Activated B cell treated with CpG ODN at 0.5 μM for 24 hours (primary cell): ENCODE measurements around the gene POMGNT1. TPM values are rescaled to one million over a fixed set of nuclear protein-coding genes. Genes with fewer than 3 reads are reported as not detected.

Source experiments
- ATAC-seq: fragments of 200-7000 bp; cut with Tn5 transposase; one replicate; pipeline ENCODE4 v1.10.0; 2021; ENCODE audit warnings: low read depth, mild to moderate bottlenecking, moderate library complexity
- CTCF ChIA-PET: fragments of 350-600 bp; sonication (Branson Sonifier 250); formaldehyde crosslinking; loops from one replicate; lab custom pipeline; 2021; ENCODE audit warnings: antibody characterized with exemption; lab: Charles Lee
- POLR2A ChIA-PET: fragments of 350-600 bp; sonication (Branson Sonifier 250); formaldehyde crosslinking; loops from one replicate; lab custom pipeline; 2021; ENCODE audit warnings: antibody characterized with exemption; lab: Charles Lee
- DNase-seq: peaks from one replicate; pipeline ENCODE4 v3.0.0; 2022
- H3K27ac Mint-ChIP-seq: one replicate; pipeline ENCODE4 v1.8.0; 2020; ENCODE audit warnings: mixed read lengths
- H3K27me3 Mint-ChIP-seq: one replicate; pipeline ENCODE4 v1.8.0; 2021; ENCODE audit warnings: mixed read lengths
- H3K36me3 Mint-ChIP-seq: one replicate; pipeline ENCODE4 v1.8.0; 2021; ENCODE audit warnings: low read depth, mixed read lengths
- H3K4me1 Mint-ChIP-seq: one replicate; pipeline ENCODE4 v1.8.0; 2021; ENCODE audit warnings: mixed read lengths
- H3K4me3 Mint-ChIP-seq: one replicate; pipeline ENCODE4 v1.8.0; 2020; ENCODE audit warnings: mild to moderate bottlenecking, mixed read lengths
- H3K9me3 Mint-ChIP-seq: one replicate; pipeline ENCODE4 v1.8.0; 2020; ENCODE audit warnings: mixed read lengths
- intact Hi-C: fragments of 100-400 bp; cut with micrococcal nuclease; formaldehyde crosslinking; loops from one replicate; pipeline ENCODE4 v1.15.1; 2024
- total RNA-seq: library from RNA; stranded (reverse); gene quantifications from 2 replicates; pipeline ENCODE4 v1.2.3, GENCODE V29; 2022
- TF ChIP-seq, protein P1 (sequence below): fragments of 200-600 bp; IDR thresholded peaks from one replicate; pipeline ENCODE4 v1.8.0; 2022; ENCODE audit warnings: antibody characterized with exemption, mild to moderate bottlenecking

Gene POMGNT1
- total RNA-seq, 1 donor from 2014 or later, result 39.5 TPM

GRCh38 chr1:46173361-46173856, 24.8 kb downstream of the POMGNT1 start:
- intact Hi-C loops, result no loop called here
- DNase-seq (no peak), ATAC-seq (no peak)
- no peaks in the 10 kb centered on the region for H3K36me3 Mint-ChIP-seq
- TF ChIP-seq, protein P1, sequence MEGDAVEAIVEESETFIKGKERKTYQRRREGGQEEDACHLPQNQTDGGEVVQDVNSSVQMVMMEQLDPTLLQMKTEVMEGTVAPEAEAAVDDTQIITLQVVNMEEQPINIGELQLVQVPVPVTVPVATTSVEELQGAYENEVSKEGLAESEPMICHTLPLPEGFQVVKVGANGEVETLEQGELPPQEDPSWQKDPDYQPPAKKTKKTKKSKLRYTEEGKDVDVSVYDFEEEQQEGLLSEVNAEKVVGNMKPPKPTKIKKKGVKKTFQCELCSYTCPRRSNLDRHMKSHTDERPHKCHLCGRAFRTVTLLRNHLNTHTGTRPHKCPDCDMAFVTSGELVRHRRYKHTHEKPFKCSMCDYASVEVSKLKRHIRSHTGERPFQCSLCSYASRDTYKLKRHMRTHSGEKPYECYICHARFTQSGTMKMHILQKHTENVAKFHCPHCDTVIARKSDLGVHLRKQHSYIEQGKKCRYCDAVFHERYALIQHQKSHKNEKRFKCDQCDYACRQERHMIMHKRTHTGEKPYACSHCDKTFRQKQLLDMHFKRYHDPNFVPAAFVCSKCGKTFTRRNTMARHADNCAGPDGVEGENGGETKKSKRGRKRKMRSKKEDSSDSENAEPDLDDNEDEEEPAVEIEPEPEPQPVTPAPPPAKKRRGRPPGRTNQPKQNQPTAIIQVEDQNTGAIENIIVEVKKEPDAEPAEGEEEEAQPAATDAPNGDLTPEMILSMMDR, result no peak
- no peak overlapping the region for H3K27ac Mint-ChIP-seq
- H3K9me3 Mint-ChIP-seq, result no peaks in the 10 kb centered on the region
- peaks cover 13% of the 10 kb centered on the region for H3K4me1 Mint-ChIP-seq
- H3K27me3 Mint-ChIP-seq, result peaks cover 4% of the 10 kb centered on the region
- ChIA-PET CTCF (interaction anchor here (1.6 kb wide), 1 partner anchor 136 kb away, joined by 4 read pairs; no protein-coding TSS in a partner anchor), POLR2A (no interaction called here)
- H3K4me3 Mint-ChIP-seq, result no peak overlapping the region

DNA sequence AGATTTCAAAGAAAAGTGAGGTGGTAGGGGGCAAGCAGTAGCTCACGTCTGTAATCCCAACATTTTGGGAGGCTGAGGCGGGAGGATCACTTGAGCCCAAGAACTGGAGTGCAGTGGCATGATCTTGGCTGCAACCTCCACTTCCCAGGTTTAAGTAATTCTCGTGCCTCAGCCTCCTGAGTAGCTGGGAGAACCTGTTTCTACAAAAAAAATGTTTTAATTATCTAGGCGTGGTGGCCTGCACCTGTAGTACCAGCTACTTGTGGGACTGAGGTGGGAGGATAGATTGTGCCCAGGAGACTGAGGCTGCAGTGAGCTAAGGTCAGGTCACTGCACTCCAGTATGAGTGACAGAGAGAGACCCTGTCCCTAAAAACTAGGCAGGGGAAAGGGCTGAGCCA, 25.9 kb downstream of the POMGNT1 start:
- POLR2A ChIA-PET, result no interaction called here
- DNase-seq, result no peak

GRCh38 chr1:46171871-46172270, 26.4 kb downstream of the POMGNT1 start:
- Mint-ChIP-seq H3K27me3 (peaks cover 4% of the 10 kb centered on the region), H3K4me1 (peaks cover 22% of the 10 kb centered on the region), H3K27ac (no peak overlapping the region), H3K36me3 (no peaks in the 10 kb centered on the region), H3K9me3 (no peaks in the 10 kb centered on the region), H3K4me3 (no peak overlapping the region)
- TF ChIP-seq, protein P1, result no peak
- DNase-seq (no peak), ATAC-seq (no peak)
- ChIA-PET POLR2A (no interaction called here), CTCF (interaction anchor here (1.6 kb wide), 1 partner anchor 135 kb away, joined by 4 read pairs; no protein-coding TSS in a partner anchor)
- intact Hi-C loops, result no loop called here

More for the DNA sequence above, 25.9 kb downstream of the POMGNT1 start:
- Mint-ChIP-seq H3K4me1 (peaks cover 18% of the 10 kb centered on the region), H3K9me3 (no peaks in the 10 kb centered on the region), H3K27ac (no peak overlapping the region), H3K36me3 (no peaks in the 10 kb centered on the region), H3K27me3 (peaks cover 4% of the 10 kb centered on the region), H3K4me3 (no peak overlapping the region)
- TF ChIP-seq, protein P1, result no peak
- ATAC-seq, result no peak
- CTCF ChIA-PET, result interaction anchor here (1.6 kb wide), 1 partner anchor 135 kb away, joined by 4 read pairs; no protein-coding TSS in a partner anchor
- intact Hi-C loops, result no loop called here

GRCh38 chr1:46171351-46171750, 26.9 kb downstream of the POMGNT1 start:
- Mint-ChIP-seq H3K36me3 (no peaks in the 10 kb centered on the region), H3K4me3 (no peak overlapping the region), H3K27me3 (peaks cover 4% of the 10 kb centered on the region), H3K4me1 (peaks cover 25% of the 10 kb centered on the region), H3K27ac (no peak overlapping the region), H3K9me3 (no peaks in the 10 kb centered on the region)
- CTCF ChIA-PET, result no interaction called here
- POLR2A ChIA-PET, result no interaction called here
- ATAC-seq (no peak), DNase-seq (no peak)
- TF ChIP-seq, protein P1, result no peak
- intact Hi-C loops, result no loop called here

DNA sequence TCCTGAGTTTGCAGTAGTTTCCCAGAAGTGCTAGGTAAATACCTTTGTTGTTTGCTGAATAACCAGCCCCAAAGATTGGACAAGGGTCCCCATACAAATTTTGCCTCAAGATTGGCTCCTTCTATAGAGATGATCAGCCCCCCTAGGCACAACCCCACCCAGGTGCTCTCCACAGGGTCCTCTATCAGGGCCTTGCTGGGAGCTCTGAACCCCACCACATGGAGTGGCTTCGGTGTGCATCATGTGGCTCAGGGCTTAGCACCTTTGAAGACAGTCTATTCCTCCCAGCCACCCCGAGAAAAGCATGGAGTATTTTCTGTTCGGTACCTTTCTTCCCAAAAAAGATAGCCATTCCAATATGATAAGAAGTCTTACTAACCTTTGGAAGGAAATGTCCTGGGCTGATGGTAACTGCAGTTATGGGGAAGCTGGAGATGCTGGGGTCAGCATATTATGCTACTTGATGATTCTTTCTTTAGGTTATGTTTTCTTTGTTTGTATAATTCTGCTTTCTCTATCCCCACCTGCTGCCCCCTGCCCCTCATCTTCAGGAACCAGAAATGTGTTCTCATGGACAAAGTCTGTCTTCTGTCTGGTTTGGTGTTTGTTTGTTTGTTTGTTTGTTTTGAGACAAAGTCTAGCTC, 28.3 kb downstream of the POMGNT1 start:
- peaks cover 29% of the 10 kb centered on the region for H3K4me1 Mint-ChIP-seq
- H3K27ac Mint-ChIP-seq, result no peak overlapping the region
- no peaks in the 10 kb centered on the region for H3K9me3 Mint-ChIP-seq
- H3K4me3 Mint-ChIP-seq, result no peak overlapping the region
- POLR2A ChIA-PET, result no interaction called here
- intact Hi-C loops, result no loop called here
- H3K36me3 Mint-ChIP-seq, result no peaks in the 10 kb centered on the region
- H3K27me3 Mint-ChIP-seq, result peaks cover 4% of the 10 kb centered on the region
- DNase-seq (no peak), ATAC-seq (no peak)
- CTCF ChIA-PET, result interaction anchor here (1.4 to 3.1 kb wide), 2 partner anchors 54 to 134 kb away, joined by 3 to 15 read pairs; no protein-coding TSS in a partner anchor
- TF ChIP-seq, protein P1, result no peak
